Astrocyte of the cerebellum (primary cell): ENCODE results near the gene EMID1.

Source experiments
- DNase-seq: peaks from one replicate; pipeline ENCODE4 v3.0.0-alpha.2; 2011; ENCODE audit warnings: low read depth
- H3K4me3 ChIP-seq: 2 replicates; pipeline ENCODE4 v1.5.1; 2011; ENCODE audit warnings: mild to moderate bottlenecking, low read depth, low read length, moderate library complexity
- in situ Hi-C: cut with HindIII; loops from 2 replicates; pipeline ENCODE4 v1.10.0; 2017; ENCODE audit warnings: low sequenced_read_pairs
- TF ChIP-seq, protein P1 (sequence below): IDR thresholded peaks from 2 replicates; pipeline ENCODE4 v1.5.1; 2012; ENCODE audit warnings: low read length, low read depth, moderate library complexity, mild to moderate bottlenecking; ENCODE audit errors: missing control alignments

Gene EMID1

DNA sequence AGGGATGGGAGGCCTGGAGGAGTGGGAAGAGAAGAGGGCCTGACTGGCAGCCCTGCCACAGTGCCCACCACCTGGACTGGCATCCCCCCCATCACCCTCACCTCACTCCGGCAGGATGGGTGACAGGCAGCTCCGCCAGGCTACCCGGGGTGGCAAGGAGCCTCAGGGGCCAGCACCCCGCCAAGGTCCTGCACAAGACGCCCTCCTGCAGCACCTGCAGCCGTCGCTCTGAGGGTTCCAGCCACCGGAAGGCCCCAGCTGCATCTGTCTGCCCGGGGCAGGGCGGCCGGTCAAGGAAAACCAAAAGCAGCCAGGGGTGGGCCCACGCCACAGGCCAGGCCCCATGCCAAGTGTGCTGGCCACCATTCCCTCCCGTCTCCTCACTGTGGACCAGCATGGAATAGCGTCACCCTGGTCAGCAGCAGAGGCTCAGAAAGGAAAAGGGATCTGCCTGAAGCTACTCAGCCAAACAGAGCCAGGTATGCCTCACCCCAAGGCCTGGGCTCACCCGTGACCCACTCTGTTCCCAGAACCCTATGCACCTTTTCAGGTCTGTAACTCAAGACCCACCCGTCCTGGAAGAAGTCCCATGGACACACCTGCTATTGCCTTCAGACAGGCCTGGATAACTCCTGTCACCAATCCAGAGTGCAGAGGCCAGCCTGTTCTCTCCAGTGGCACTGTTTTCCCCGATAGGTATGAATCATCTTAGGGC is 55.1 kb downstream of the EMID1 start:
- TF ChIP-seq, protein P1, sequence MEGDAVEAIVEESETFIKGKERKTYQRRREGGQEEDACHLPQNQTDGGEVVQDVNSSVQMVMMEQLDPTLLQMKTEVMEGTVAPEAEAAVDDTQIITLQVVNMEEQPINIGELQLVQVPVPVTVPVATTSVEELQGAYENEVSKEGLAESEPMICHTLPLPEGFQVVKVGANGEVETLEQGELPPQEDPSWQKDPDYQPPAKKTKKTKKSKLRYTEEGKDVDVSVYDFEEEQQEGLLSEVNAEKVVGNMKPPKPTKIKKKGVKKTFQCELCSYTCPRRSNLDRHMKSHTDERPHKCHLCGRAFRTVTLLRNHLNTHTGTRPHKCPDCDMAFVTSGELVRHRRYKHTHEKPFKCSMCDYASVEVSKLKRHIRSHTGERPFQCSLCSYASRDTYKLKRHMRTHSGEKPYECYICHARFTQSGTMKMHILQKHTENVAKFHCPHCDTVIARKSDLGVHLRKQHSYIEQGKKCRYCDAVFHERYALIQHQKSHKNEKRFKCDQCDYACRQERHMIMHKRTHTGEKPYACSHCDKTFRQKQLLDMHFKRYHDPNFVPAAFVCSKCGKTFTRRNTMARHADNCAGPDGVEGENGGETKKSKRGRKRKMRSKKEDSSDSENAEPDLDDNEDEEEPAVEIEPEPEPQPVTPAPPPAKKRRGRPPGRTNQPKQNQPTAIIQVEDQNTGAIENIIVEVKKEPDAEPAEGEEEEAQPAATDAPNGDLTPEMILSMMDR = no peak
- in situ Hi-C loops = no loop called here
- no peak for DNase-seq
- H3K4me3 ChIP-seq = no peak overlapping the region

DNA sequence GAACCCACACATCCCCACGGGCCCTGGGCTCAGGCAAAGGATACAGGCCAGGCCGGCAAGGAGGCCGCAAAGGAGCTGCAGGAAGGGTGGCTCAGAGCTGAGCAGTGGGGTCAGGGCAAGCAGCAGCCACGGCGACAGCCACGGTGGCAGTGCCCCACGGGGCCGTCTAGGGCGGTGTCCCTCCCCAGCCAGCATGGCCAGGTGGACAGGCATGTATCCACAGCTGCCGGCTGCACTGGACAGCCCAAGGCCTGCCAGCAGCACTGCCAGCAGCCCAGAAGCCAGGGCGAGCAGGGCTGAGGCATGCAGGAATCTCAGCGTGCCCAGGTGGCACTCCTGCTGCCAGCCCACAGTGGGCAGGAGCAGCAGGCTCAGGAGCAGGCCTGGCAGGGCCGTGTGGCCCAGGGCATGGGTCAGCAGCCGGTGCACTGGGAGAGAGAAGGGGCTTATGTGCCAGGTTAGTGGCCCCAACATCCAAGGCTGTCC is 58.1 kb downstream of the EMID1 start:
- no peak for DNase-seq
- TF ChIP-seq, protein P1 = no peak
- no peak overlapping the region for H3K4me3 ChIP-seq
- in situ Hi-C loops = no loop called here

DNA sequence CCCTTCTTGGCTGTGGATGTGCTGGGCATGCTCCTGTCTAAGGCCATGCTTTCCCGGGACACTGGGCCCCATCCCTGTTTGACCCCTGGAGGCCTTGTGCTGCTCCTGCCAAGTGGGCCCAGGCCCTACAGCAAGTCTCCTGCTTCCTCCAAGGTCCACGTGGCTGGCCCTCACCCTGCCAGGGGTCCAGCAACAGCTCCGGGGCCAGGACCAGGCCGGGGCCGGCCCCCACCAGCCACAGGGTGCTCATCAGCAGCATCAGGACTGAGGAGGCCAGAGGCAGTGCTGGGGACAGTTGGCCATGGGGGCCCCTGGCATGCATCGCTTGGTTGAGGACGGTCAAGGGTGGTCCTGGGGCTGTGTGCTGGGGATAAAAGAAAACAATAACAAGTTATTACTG is 59.6 kb downstream of the EMID1 start:
- in situ Hi-C loops = no loop called here
- H3K4me3 ChIP-seq = no peak overlapping the region
- TF ChIP-seq, protein P1 = no peak
- no peak for DNase-seq

DNA sequence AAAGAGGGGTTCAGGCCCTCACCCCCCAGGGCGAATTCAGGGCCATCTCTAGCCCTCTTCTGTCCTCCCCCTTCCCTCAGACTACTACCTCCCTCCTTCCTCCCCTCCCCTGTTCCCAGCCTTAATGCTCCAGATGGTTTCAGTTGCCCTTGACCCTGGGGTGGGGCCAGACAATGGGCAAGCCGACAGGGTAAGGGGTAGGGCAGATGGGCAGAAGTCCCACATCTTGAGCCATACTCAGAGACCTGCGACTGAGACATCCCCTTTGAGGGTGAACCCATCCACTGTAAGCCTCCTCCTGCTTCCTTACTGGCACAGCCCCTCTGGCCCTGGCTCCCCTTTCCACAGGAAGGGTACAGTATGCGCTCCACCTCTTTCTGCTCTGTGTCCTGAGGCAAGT is 60.2 kb downstream of the EMID1 start:
- in situ Hi-C loops = no loop called here
- DNase-seq = no peak
- no peak overlapping the region for H3K4me3 ChIP-seq
- TF ChIP-seq, protein P1 = no peak

DNA sequence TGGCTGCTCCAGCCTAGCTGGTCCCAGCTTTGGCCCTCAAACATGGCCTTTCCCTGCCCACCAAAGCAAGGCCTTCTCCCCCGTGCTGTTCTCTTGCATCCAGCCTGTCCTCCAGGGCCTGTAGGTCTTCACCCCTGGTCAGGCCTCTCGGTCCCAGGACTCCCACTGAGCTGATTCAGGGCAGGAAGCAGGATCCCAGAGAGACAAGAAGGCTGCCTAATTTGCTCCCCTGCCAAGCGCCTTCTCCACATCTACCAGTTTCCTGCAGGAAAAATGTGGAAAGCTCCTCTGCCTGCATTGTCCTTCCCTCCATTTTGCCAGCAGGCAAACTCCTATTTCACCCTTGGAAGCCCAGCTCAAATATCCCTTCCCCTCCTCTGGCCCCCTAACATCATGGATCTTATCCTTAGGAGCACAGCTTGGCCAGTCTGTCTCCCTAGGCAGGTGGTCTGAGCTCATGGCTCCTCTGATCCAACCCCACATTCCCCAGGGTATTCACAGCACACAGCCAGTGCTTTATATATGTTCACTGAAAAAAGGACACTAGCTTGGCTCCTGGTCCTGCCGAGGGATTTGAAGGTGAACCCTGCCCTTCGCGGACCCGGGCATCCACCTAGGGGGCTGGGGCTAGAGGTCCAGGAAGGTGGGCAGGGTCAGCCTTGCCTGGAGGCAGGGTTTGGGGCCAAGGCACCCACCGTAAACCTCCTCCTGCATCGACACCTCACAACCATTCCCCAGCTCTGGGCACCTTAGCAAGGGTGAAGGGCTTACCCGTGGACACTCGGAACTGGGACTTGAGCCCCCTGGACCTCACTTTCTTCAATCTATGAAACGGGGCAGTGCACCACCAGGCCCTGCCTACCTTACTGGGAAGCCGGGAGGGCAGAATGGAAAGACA is 61.1 kb downstream of the EMID1 start:
- peak overlapping the region; percentile 89 for H3K4me3 ChIP-seq
- TF ChIP-seq, protein P1 = no peak
- in situ Hi-C loops = no loop called here
- no peak for DNase-seq

DNA sequence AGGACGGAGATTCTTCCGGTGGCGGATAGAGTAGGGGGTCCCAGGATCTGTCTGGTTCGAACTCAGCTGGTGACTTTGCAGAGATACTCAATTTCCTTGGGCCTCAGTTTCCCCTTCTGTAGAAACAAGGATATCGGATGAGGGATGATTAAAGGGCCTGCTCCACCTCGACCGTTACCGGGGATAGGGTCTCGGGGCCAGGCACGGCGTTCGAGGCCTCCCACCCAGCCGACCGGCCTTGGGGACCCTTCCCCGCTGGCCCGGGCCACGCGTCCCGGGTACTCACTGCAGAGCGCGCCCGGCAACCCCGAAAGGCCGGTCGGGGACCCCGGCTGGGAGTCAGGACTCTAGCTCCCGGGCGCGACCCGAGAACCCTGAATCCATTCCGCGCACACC is 61.8 kb downstream of the EMID1 start:
- in situ Hi-C loops = no loop called here
- no peak for DNase-seq
- TF ChIP-seq, protein P1 = no peak

More for the DNA sequence above, 61.8 kb downstream of the EMID1 start:
- H3K4me3 ChIP-seq = peak overlapping the region; percentile 89
